OCI-LY7 (cell line): ENCODE results near the gene ZNFX1. TPM values are rescaled to one million over a fixed set of nuclear protein-coding genes. Genes with fewer than 3 reads are reported as not detected.

Experiments used
- BruUV-seq: library from RNA; stranded (reverse); fragments of 400-500 nt; replicated peaks from 2 replicates; lab custom pipeline; 2021; lab: Mats Ljungman, UMichigan
- CTCF ChIA-PET: fragments of 300-600 bp; sonication (Branson Sonifier 250); formaldehyde crosslinking; loops from one replicate; lab custom pipeline; 2022; ENCODE audit warnings: antibody characterized with exemption; ENCODE audit not compliant: unreplicated experiment; lab: Charles Lee
- POLR2A ChIA-PET: fragments of 300-600 bp; sonication (Branson Sonifier 250); formaldehyde crosslinking; loops from one replicate; lab custom pipeline; 2022; ENCODE audit warnings: antibody characterized with exemption; lab: Charles Lee
- DNase-seq: peaks from one replicate; pipeline ENCODE4 v3.0.0-alpha.2; 2015; ENCODE audit warnings: low spot score
- H2AFZ ChIP-seq: fragments of 200-600 bp; sonication (generic), shearing (Covaris generic); 2 replicates; pipeline ENCODE4 v1.6.1; 2014; ENCODE audit warnings: mild to moderate bottlenecking, antibody characterized with exemption, low read length, moderate library complexity
- H3K27ac ChIP-seq: fragments of 200-600 bp; sonication (generic); 2 replicates; pipeline ENCODE4 v1.5.1; 2014; ENCODE audit warnings: mixed run types, low read depth, mild to moderate bottlenecking, moderate library complexity, low read length, inconsistent platforms; ENCODE audit not compliant: poor library complexity, severe bottlenecking
- H3K36me3 ChIP-seq: fragments of 200-600 bp; sonication (generic); 2 replicates; pipeline ENCODE4 v1.6.1; 2014; ENCODE audit warnings: mild to moderate bottlenecking, antibody characterized with exemption, low read length, moderate library complexity, mixed read lengths; ENCODE audit not compliant: insufficient read depth
- H3K4me1 ChIP-seq: fragments of 200-600 bp; sonication (generic); 2 replicates; pipeline ENCODE4 v1.5.1; 2014; ENCODE audit warnings: mild to moderate bottlenecking, low read length; ENCODE audit not compliant: insufficient read depth, poor library complexity, severe bottlenecking
- H3K4me2 ChIP-seq: fragments of 200-600 bp; sonication (generic); 2 replicates; pipeline ENCODE4 v1.6.1; 2014; ENCODE audit warnings: mild to moderate bottlenecking, low read length
- H3K4me3 ChIP-seq: fragments of 200-600 bp; sonication (generic); 2 replicates; pipeline ENCODE4 v1.5.1; 2014; ENCODE audit warnings: mild to moderate bottlenecking, low read depth, low read length; ENCODE audit not compliant: poor library complexity, severe bottlenecking
- H3K79me2 ChIP-seq: fragments of 200-600 bp; sonication (generic); 2 replicates; pipeline ENCODE4 v1.6.1; 2016; ENCODE audit warnings: low read depth, mild to moderate bottlenecking, low read length, moderate library complexity, mixed read lengths; ENCODE audit not compliant: insufficient read depth
- H3K9me2 ChIP-seq: fragments of 200-600 bp; sonication (generic); 2 replicates; pipeline ENCODE4 v1.6.1; 2016; ENCODE audit warnings: mild to moderate bottlenecking, low read length, mixed read lengths; ENCODE audit not compliant: insufficient read depth
- H3K9me3 ChIP-seq: fragments of 200-600 bp; sonication (generic); 2 replicates; pipeline ENCODE4 v1.6.1; 2014; ENCODE audit warnings: mild to moderate bottlenecking, mixed run types, low read length, mixed read lengths
- H4K20me1 ChIP-seq: fragments of 200-600 bp; sonication (generic); 2 replicates; pipeline ENCODE4 v1.6.1; 2014; ENCODE audit warnings: mild to moderate bottlenecking, antibody characterized with exemption, low read length, moderate library complexity, mixed read lengths; ENCODE audit not compliant: insufficient read depth
- EZH2phosphoT487 ChIP-seq: fragments of 200-600 bp; sonication (generic); IDR thresholded peaks from 2 replicates; pipeline ENCODE4 v1.6.1; 2018; ENCODE audit warnings: low read depth, borderline replicate concordance, mild to moderate bottlenecking, mixed run types, antibody characterized with exemption, low read length, moderate library complexity, mixed read lengths
- intact Hi-C: fragments of 100-400 bp; cut with micrococcal nuclease; formaldehyde crosslinking; loops from one replicate; pipeline ENCODE4 v1.10.0; 2022; ENCODE audit not compliant: unreplicated experiment
- total RNA-seq, 2 experiments: library from RNA; depleted of rRNA in 1 of 2; stranded (reverse); fragments of >200 nt in 1 of 2; shearing (Covaris generic) in 1 of 2; gene quantifications; 2 replicates each; pipeline ENCODE4 v1.2.3, GENCODE V29; 2014 to 2022
- TF ChIP-seq, protein P1 (sequence below): fragments of 200-600 bp; sonication (generic); conservative IDR thresholded peaks from 2 replicates; pipeline ENCODE4 v1.5.1; 2014; ENCODE audit warnings: mild to moderate bottlenecking, antibody characterized with exemption, low read length, moderate library complexity, mixed read lengths

Gene ZNFX1
- total RNA-seq, 2 experiments from 2014 or later, result 15.1 to 17.6 TPM

DNA sequence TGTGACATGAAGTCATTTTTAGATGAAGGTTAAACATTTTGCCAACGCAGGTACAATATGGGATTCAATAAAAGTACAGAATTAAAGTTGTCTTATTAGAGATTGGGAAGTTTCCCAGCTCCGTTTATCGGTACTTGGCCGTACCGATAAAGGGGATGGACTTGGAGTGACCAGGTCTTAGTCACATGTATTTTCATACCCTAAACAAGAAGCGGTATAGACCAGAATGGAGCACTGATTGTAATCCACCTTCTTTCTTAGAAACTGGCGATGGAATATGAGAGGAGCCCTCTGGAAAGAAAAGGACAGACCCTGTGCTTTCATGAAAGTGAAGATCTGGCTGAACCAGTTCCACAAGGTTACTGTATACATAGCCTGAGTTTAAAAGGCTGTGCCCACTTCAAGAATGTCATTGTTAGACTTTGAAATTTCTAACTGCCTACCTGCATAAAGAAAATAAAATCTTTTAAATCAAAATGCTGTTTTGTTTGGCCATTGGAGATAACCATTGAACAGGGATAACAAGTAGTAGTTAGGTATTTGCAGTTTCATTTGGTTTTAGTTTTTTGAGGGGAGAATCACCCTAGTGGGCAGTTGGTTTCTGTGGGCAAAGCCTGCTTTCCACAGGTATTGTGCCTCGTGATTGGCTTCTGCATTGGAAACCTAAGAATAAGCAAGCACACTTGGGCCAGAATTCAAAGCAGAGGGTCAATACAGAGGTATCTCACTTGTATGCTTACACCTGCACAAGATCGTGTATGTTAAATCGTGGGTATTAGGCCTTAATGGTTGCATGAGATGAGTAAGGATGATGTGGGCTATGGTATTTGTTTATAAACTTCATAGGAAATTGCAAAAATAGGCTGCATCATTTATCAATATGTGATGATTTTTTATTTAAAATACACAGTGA lies 11.2 kb upstream of the ZNFX1 start:
- TF ChIP-seq, protein P1, sequence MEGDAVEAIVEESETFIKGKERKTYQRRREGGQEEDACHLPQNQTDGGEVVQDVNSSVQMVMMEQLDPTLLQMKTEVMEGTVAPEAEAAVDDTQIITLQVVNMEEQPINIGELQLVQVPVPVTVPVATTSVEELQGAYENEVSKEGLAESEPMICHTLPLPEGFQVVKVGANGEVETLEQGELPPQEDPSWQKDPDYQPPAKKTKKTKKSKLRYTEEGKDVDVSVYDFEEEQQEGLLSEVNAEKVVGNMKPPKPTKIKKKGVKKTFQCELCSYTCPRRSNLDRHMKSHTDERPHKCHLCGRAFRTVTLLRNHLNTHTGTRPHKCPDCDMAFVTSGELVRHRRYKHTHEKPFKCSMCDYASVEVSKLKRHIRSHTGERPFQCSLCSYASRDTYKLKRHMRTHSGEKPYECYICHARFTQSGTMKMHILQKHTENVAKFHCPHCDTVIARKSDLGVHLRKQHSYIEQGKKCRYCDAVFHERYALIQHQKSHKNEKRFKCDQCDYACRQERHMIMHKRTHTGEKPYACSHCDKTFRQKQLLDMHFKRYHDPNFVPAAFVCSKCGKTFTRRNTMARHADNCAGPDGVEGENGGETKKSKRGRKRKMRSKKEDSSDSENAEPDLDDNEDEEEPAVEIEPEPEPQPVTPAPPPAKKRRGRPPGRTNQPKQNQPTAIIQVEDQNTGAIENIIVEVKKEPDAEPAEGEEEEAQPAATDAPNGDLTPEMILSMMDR, result no peak
- TF ChIP-seq EZH2phosphoT487, result no peak
- H2AFZ ChIP-seq, result no peak overlapping the region
- no peak overlapping the region for H3K4me2 ChIP-seq
- BruUV-seq, result no TSS peak
- H4K20me1 ChIP-seq, result peaks cover 47% of the 10 kb centered on the region
- H3K4me3 ChIP-seq, result no peak overlapping the region
- H3K79me2 ChIP-seq, result peaks cover 47% of the 10 kb centered on the region
- H3K9me3 ChIP-seq, result no peaks in the 10 kb centered on the region
- POLR2A ChIA-PET, result interaction anchor here (1.1 kb wide), 1 partner anchor 9 kb away, joined by 3 read pairs; no protein-coding TSS in a partner anchor
- DNase-seq, result no peak
- H3K4me1 ChIP-seq, result peaks cover 31% of the 10 kb centered on the region
- CTCF ChIA-PET, result no interaction called here
- no peak overlapping the region for H3K27ac ChIP-seq
- intact Hi-C loops, result no loop called here
- H3K36me3 ChIP-seq, result peaks cover 93% of the 10 kb centered on the region
- no peaks in the 10 kb centered on the region for H3K9me2 ChIP-seq

GRCh38 chr20:49288250-49288751 lies 10.4 kb upstream of the ZNFX1 start:
- Histone ChIP-seq H3K9me3 (no peaks in the 10 kb centered on the region), H3K79me2 (peaks cover 54% of the 10 kb centered on the region), H3K9me2 (no peaks in the 10 kb centered on the region), H2AFZ (no peak overlapping the region), H3K36me3 (peaks cover 100% of the 10 kb centered on the region), H3K4me2 (no peak overlapping the region), H3K27ac (no peak overlapping the region), H3K4me3 (no peak overlapping the region), H3K4me1 (peaks cover 38% of the 10 kb centered on the region), H4K20me1 (peaks cover 51% of the 10 kb centered on the region)
- intact Hi-C loops, result no loop called here
- CTCF ChIA-PET, result no interaction called here
- POLR2A ChIA-PET, result interaction anchor here (0.6 to 1.1 kb wide), 2 partner anchors 10 to 644 kb away, joined by 3 read pairs; no protein-coding TSS in a partner anchor
- no TSS peak for BruUV-seq
- DNase-seq, result no peak
- no peak for TF ChIP-seq EZH2phosphoT487
- TF ChIP-seq, protein P1, result no peak
